ENCODE results near the gene FYB1. TPM values are rescaled to one million over a fixed set of nuclear protein-coding genes. Genes with fewer than 3 reads are reported as not detected.

FYB1 gene
- total RNA-seq (2021; fragmentation: NEBNext Ultra II Directional; extraction: Animal tissue kit (Norgen Biotek cat#: 25700)) (not detected in 2 replicates), polyA plus RNA-seq (2011; rRNA removed) (not detected in 2 replicates), polyA minus RNA-seq (2011; rRNA and poly(A)+ RNA removed) (not detected in 2 replicates)
- polyA plus RNA-seq (2011; cell fraction: cytosol; rRNA removed): not detected
- not detected for polyA plus RNA-seq (2011; cell fraction: nucleus; rRNA removed)
- not detected in 4 replicates for polyA plus RNA-seq (2012, experiment 1 of 2)
- polyA plus RNA-seq (2012, experiment 2 of 2): not detected
- not detected for polyA plus RNA-seq (2013, experiment 1 of 2)
- not detected for polyA plus RNA-seq (2013, experiment 2 of 2)
- polyA minus RNA-seq (2011; cell fraction: cytosol; rRNA and poly(A)+ RNA removed): not detected
- polyA minus RNA-seq (2011; cell fraction: nucleus; rRNA and poly(A)+ RNA removed): not detected
- long read RNA-seq, experiment 1: 0 reads
- long read RNA-seq, experiment 2: 0 reads

- CTCF ChIA-PET (ENCODE audit: partially characterized antibody): interaction anchor here (0.9 to 5.9 kb wide), 10 partner anchors 13 to 353 kb away, joined by 3 to 44 read pairs (median 4); no protein-coding TSS in a partner anchor
- H4K91ac ChIP-seq (replicated peaks; ENCODE audit: insufficient read length, low read length): no peak within 1 kb of the TSS
- no peak for FAIRE-seq
Observed at GRCh38 chr5:39219437-39219836, at the start of gene FYB1. FYB1 (minus strand) TSS chr5:39219563; CDS start chr5:39202960, 16,603 bp downstream.

More at GRCh38 chr5:39219437-39219836, at the start of gene FYB1:
- H3K23ac ChIP-seq (ENCODE audit: insufficient read length): no peak within 1 kb of the TSS
- 90% methylated on average over 4 of the region's 4 CpGs; no CpG with 5 or more reads in 1 of the 2 experiments for WGBS, 2 experiments (ENCODE audit: extremely low coverage in 1 of 2, insufficient coverage in 1 of 2, insufficient read length in 1 of 2, insufficient replicate concordance in 2 of 2, low coverage in 1 of 2, low lambda C conversion rate in 2 of 2, missing lambda C conversion rate in 1 of 2)
- H2AK5ac ChIP-seq (ENCODE audit: low read depth, low read length): no peak within 1 kb of the TSS
- POLR2A ChIA-PET (ENCODE audit: partially characterized antibody): no interaction called here
- no peak within 1 kb of the TSS for H3K56ac ChIP-seq (replicated peaks; ENCODE audit: insufficient read length, low read depth, low read length)
- no peaks in the 10 kb centered on the region for H3K79me1 ChIP-seq (ENCODE audit: low read depth, low read length)
- no peak within 1 kb of the TSS for H3K14ac ChIP-seq (ENCODE audit: insufficient read length)
- H2AFZ ChIP-seq (ENCODE audit: low read length): no peak within 1 kb of the TSS
- no peak for DNase-seq (ENCODE audit: low read depth in 1 of 2, low spot score in 2 of 2)
- H3K4me2 ChIP-seq (ENCODE audit: insufficient read depth in 1 of 2, low read depth in 2 of 2, low read length in 2 of 2): no peak within 1 kb of the TSS
- no peaks in the 10 kb centered on the region for H3K27me3 ChIP-seq (replicated peaks in 1 of 4; ENCODE audit: control insufficient read depth in 3 of 4, extremely low read depth in 1 of 4, insufficient read depth in 3 of 4, low read length in 3 of 4)
- H3K23me2 ChIP-seq (ENCODE audit: low read depth, low read length): no peaks in the 10 kb centered on the region
- H2BK5ac ChIP-seq (ENCODE audit: low read depth, low read length): no peak within 1 kb of the TSS
- H3K18ac ChIP-seq (ENCODE audit: extremely low read depth, low read length): no peak within 1 kb of the TSS
- H2BK120ac ChIP-seq (replicated peaks; ENCODE audit: low read depth, low read length): no peak within 1 kb of the TSS
- H2BK20ac ChIP-seq (ENCODE audit: low read length): no peak within 1 kb of the TSS
- H3K9me3 ChIP-seq (ENCODE audit: insufficient read depth in 2 of 2, low read depth in 1 of 2, low read length in 1 of 2): no peaks in the 10 kb centered on the region
- H3K79me2 ChIP-seq (ENCODE audit: control insufficient read depth in 1 of 2, insufficient read depth in 2 of 2, low read length in 2 of 2): no peaks in the 10 kb centered on the region
- no peak within 1 kb of the TSS for H3K4me3 ChIP-seq (ENCODE audit: extremely low read depth in 1 of 4, insufficient read depth in 2 of 4, low read depth in 3 of 4, low read length in 4 of 4)
- no peaks in the 10 kb centered on the region for H4K20me1 ChIP-seq (replicated peaks in 1 of 2; ENCODE audit: control insufficient read depth in 1 of 2, insufficient read depth in 2 of 2, low read length in 2 of 2)
- no peak within 1 kb of the TSS for H3K4ac ChIP-seq (replicated peaks; ENCODE audit: insufficient read length, low read depth, low read length)
- no peak within 1 kb of the TSS for H4K8ac ChIP-seq (ENCODE audit: extremely low read depth, insufficient read depth, low read length)
- no peak within 1 kb of the TSS for H4K5ac ChIP-seq (ENCODE audit: insufficient read length, low read depth, low read length)
- no peaks in the 10 kb centered on the region for H3K36me3 ChIP-seq (ENCODE audit: control insufficient read depth in 2 of 4, insufficient read depth in 4 of 4, low read length in 3 of 4)
- no peak for TF ChIP-seq PHF8 (conservative IDR thresholded peaks at IDR 0.05; ENCODE audit: low read depth, low read length)
- no peak for TF ChIP-seq POU5F1 (IDR thresholded peaks at IDR 0.05; ENCODE audit: low read depth, low read length)
- no peak for TF ChIP-seq JUN (IDR thresholded peaks at IDR 0.05; ENCODE audit: low read depth, low read length)
- no peak within 1 kb of the TSS for H2BK15ac ChIP-seq (ENCODE audit: low read length)
- no peak within 1 kb of the TSS for H3K9ac ChIP-seq (replicated peaks in 1 of 4; ENCODE audit: extremely low read depth in 1 of 4, low read depth in 3 of 4, low read length in 3 of 4)
- H3K4me1 ChIP-seq (replicated peaks in 1 of 4; ENCODE audit: control insufficient read depth in 3 of 4, insufficient read depth in 4 of 4, low read length in 3 of 4): peaks cover 0 to 3% (median 1%) of the 10 kb centered on the region in 4 experiments; a peak in 2 of 7 replicates
- no peak within 1 kb of the TSS for H3K27ac ChIP-seq (ENCODE audit: low read depth, low read length)
- no peak within 1 kb of the TSS for H2BK12ac ChIP-seq (ENCODE audit: low read depth, low read length)

All from H1 (cell line).